PC-3 (cell line): ENCODE data around the gene TMEM178A. TPM values are rescaled to one million over a fixed set of nuclear protein-coding genes. Genes with fewer than 3 reads are reported as not detected.

ENCODE experiments used
- ATAC-seq: fragments of 200-7000 bp; cut with Tn5 transposase; 2 replicates; pipeline ENCODE4 v1.9.1; 2020; ENCODE audit warnings: mild to moderate bottlenecking, moderate library complexity
- BruUV-seq: library from RNA; stranded (reverse); fragments of 400-500 nt; replicated peaks from 2 replicates; lab custom pipeline; 2021; lab: Mats Ljungman, UMichigan
- CTCF ChIA-PET: fragments of 300-600 bp; sonication (Branson Sonifier 250); formaldehyde crosslinking; loops from one replicate; lab custom pipeline; 2022; ENCODE audit warnings: antibody characterized with exemption; lab: Charles Lee
- POLR2A ChIA-PET: fragments of 300-600 bp; sonication (Branson Sonifier 250); formaldehyde crosslinking; loops from one replicate; lab custom pipeline; 2022; ENCODE audit warnings: antibody characterized with exemption; ENCODE audit not compliant: unreplicated experiment; lab: Charles Lee
- DNase-seq: peaks from one replicate; pipeline ENCODE4 v3.0.0-alpha.2; 2015
- H2AFZ ChIP-seq: fragments of 300-600 bp; sonication (generic); 2 replicates; pipeline ENCODE4 v1.6.0; 2016; ENCODE audit warnings: antibody characterized with exemption, low read length
- H3F3A ChIP-seq: fragments of 300-600 bp; sonication (generic); one replicate; pipeline ENCODE4 v1.6.0; 2017; ENCODE audit warnings: antibody characterized with exemption, low read length, control low read depth, mild to moderate bottlenecking; ENCODE audit not compliant: unreplicated experiment
- H3K27ac ChIP-seq: fragments of 300-600 bp; sonication (generic); 2 replicates; pipeline ENCODE4 v1.5.1; 2016; ENCODE audit warnings: mild to moderate bottlenecking, low read length
- H3K27me3 ChIP-seq: fragments of 300-600 bp; sonication (generic); 2 replicates; pipeline ENCODE4 v1.6.1; 2016; ENCODE audit warnings: low read length, mixed read lengths
- H3K36me3 ChIP-seq: fragments of 300-600 bp; sonication (generic); 2 replicates; pipeline ENCODE4 v1.6.1; 2016; ENCODE audit warnings: low read depth, mixed run types, low read length, mixed read lengths
- H3K4me1 ChIP-seq: fragments of 300-600 bp; sonication (generic); 2 replicates; pipeline ENCODE4 v1.5.1; 2016; ENCODE audit warnings: low read length; ENCODE audit not compliant: insufficient read depth
- H3K4me2 ChIP-seq: fragments of 300-600 bp; sonication (generic); 2 replicates; pipeline ENCODE4 v1.6.0; 2016; ENCODE audit warnings: low read length
- H3K4me3 ChIP-seq: fragments of 300-600 bp; sonication (generic); 2 replicates; pipeline ENCODE4 v1.5.1; 2016; ENCODE audit warnings: mild to moderate bottlenecking, low read length, mixed read lengths
- H3K79me2 ChIP-seq: fragments of 300-600 bp; sonication (generic); 2 replicates; pipeline ENCODE4 v1.6.1; 2017; ENCODE audit warnings: low read length, mixed read lengths
- H3K9ac ChIP-seq: fragments of 300-600 bp; sonication (generic); 2 replicates; pipeline ENCODE4 v1.6.0; 2016; ENCODE audit warnings: mild to moderate bottlenecking, low read length
- H3K9me2 ChIP-seq: fragments of 300-600 bp; sonication (generic); replicated peaks from 2 replicates; pipeline ENCODE4 v1.6.1; 2016; ENCODE audit warnings: mixed run types, low read length, mixed read lengths
- H3K9me3 ChIP-seq: fragments of 300-600 bp; sonication (generic); 2 replicates; pipeline ENCODE4 v1.6.1; 2016; ENCODE audit warnings: low read length, mixed read lengths
- H4K20me1 ChIP-seq: fragments of 300-600 bp; sonication (generic); 2 replicates; pipeline ENCODE4 v1.6.1; 2016; ENCODE audit warnings: low read length, mixed read lengths
- EZH2 ChIP-seq: fragments of 300-600 bp; sonication (generic); IDR thresholded peaks from one replicate; pipeline ENCODE4 v1.6.1; 2017; ENCODE audit warnings: antibody characterized with exemption, mild to moderate bottlenecking, low read length; ENCODE audit not compliant: unreplicated experiment
- EZH2phosphoT487 ChIP-seq: fragments of 300-600 bp; sonication (generic); IDR thresholded peaks from 2 replicates; pipeline ENCODE4 v1.6.1; 2018; ENCODE audit warnings: mild to moderate bottlenecking, antibody characterized with exemption, low read length, borderline replicate concordance
- intact Hi-C: fragments of 100-400 bp; cut with micrococcal nuclease; formaldehyde crosslinking; loops from 2 replicates; pipeline ENCODE4 v1.9.0; 2023
- total RNA-seq: library from RNA; depleted of rRNA; stranded (reverse); fragments of >200 nt; gene quantifications from 2 replicates; pipeline ENCODE4 v1.2.3, GENCODE V29; 2014
- TF ChIP-seq, protein P1 (sequence below): fragments of 300-600 bp; sonication (generic); conservative IDR thresholded peaks from 2 replicates; pipeline ENCODE4 v1.5.1; 2017; ENCODE audit warnings: antibody characterized with exemption, low read depth, mild to moderate bottlenecking, low read length

Gene TMEM178A
- total RNA-seq, 1 experiment from 2014 or later, result 0.33 TPM

DNA sequence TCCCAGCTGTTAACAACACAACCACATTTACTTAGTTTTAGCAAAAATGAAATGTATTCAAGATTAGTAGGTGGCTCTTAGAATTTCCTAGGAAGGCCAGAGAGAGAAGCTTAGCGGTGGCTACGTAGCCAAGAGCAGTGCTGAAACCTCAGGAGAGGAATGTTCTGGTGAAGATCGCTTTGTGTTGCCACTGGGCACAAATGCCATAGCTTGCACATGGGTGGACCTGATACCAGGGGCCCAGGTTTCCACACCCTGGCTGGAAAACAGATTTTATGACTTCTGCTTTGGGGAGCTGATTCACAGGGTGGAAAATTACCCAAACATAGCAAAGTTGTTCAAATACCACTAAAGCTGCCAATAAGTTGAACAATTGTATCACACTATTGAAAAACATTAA, 69.9 kb downstream of the TMEM178A start:
- DNase-seq, result no peak
- ChIA-PET CTCF (no interaction called here), POLR2A (no interaction called here)
- no peaks in the 10 kb centered on the region for H3K79me2 ChIP-seq
- ATAC-seq, result no peak
- no peaks in the 10 kb centered on the region for H3F3A ChIP-seq
- H3K4me1 ChIP-seq, result 0 out of 2 replicates have a peak, but pooled peaks cover 3% of the 10 kb centered on the region
- no peaks in the 10 kb centered on the region for H3K27me3 ChIP-seq
- no peaks in the 10 kb centered on the region for H3K9me3 ChIP-seq
- H2AFZ ChIP-seq, result no peak overlapping the region
- TF ChIP-seq, protein P1, sequence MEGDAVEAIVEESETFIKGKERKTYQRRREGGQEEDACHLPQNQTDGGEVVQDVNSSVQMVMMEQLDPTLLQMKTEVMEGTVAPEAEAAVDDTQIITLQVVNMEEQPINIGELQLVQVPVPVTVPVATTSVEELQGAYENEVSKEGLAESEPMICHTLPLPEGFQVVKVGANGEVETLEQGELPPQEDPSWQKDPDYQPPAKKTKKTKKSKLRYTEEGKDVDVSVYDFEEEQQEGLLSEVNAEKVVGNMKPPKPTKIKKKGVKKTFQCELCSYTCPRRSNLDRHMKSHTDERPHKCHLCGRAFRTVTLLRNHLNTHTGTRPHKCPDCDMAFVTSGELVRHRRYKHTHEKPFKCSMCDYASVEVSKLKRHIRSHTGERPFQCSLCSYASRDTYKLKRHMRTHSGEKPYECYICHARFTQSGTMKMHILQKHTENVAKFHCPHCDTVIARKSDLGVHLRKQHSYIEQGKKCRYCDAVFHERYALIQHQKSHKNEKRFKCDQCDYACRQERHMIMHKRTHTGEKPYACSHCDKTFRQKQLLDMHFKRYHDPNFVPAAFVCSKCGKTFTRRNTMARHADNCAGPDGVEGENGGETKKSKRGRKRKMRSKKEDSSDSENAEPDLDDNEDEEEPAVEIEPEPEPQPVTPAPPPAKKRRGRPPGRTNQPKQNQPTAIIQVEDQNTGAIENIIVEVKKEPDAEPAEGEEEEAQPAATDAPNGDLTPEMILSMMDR, result no peak
- TF ChIP-seq EZH2phosphoT487, result no peak
- no peak for TF ChIP-seq EZH2
- no TSS peak for BruUV-seq
- no peak overlapping the region for H3K4me2 ChIP-seq
- no peak overlapping the region for H3K4me3 ChIP-seq
- H4K20me1 ChIP-seq, result no peaks in the 10 kb centered on the region
- no peak overlapping the region for H3K27ac ChIP-seq
- no peak overlapping the region for H3K9ac ChIP-seq
- no peaks in the 10 kb centered on the region for H3K9me2 ChIP-seq
- peaks cover 36% of the 10 kb centered on the region for H3K36me3 ChIP-seq
- intact Hi-C loops, result no loop called here

DNA sequence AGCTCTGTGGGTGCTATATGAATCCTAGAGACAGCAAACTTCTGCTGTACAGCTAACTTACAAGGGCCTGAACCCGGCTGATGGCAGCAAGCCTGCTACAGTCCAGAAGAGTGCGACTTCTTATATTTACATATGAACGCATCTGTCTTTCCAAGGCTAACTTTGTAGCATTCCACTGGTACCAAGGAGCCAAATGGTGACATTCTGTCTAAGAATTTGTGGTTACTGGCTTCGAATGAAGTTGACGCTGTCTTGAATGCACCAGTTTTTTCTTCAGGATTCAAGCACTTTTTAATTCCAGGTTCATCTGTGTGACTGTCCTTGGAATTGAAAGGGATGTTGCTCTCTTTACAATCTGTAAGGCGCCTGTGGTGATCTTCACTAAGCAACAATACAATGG, 70.9 kb downstream of the TMEM178A start:
- Histone ChIP-seq H3K36me3 (peaks cover 42% of the 10 kb centered on the region), H4K20me1 (no peaks in the 10 kb centered on the region), H3K27ac (no peak overlapping the region), H3K27me3 (no peaks in the 10 kb centered on the region), H3K9me3 (no peaks in the 10 kb centered on the region), H3K4me3 (no peak overlapping the region), H3K79me2 (no peaks in the 10 kb centered on the region), H3F3A (no peaks in the 10 kb centered on the region), H3K9ac (no peak overlapping the region), H3K4me2 (no peak overlapping the region), H3K4me1 (0 out of 2 replicates have a peak, but pooled peaks cover 3% of the 10 kb centered on the region), H2AFZ (no peak overlapping the region), H3K9me2 (no peaks in the 10 kb centered on the region)
- intact Hi-C loops, result no loop called here
- no peak for TF ChIP-seq EZH2
- TF ChIP-seq, protein P1, result no peak
- no peak for TF ChIP-seq EZH2phosphoT487
- ChIA-PET POLR2A (no interaction called here), CTCF (no interaction called here)
- DNase-seq (no peak), ATAC-seq (no peak)
- BruUV-seq, result no TSS peak

DNA sequence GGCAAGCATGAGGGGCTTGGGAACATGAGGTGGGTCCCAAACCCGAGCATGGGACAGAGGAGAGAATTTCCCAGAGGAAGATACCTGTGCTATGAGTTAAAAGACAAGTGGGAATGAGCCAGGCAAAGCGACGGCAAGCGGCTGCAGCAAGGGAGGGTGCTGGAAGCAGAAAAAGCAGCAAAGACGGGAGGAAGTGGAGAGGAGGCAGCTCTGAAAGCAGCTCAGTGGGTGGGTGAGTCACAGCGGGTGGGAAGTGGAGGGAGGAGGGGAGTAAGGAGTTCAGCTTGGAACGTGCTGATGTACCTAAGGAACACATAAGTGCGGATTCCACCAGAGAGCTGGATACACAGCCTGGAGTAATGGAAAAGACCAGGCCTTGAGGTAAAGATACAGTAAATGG, 71.9 kb downstream of the TMEM178A start:
- TF ChIP-seq, protein P1, result no peak
- TF ChIP-seq EZH2 (no peak), EZH2phosphoT487 (no peak)
- Histone ChIP-seq H3K27me3 (no peaks in the 10 kb centered on the region), H3K79me2 (no peaks in the 10 kb centered on the region), H3K4me2 (no peak overlapping the region), H3K4me1 (0 out of 2 replicates have a peak, but pooled peaks cover 3% of the 10 kb centered on the region), H3K9ac (no peak overlapping the region), H4K20me1 (no peaks in the 10 kb centered on the region), H3K9me3 (no peaks in the 10 kb centered on the region), H2AFZ (no peak overlapping the region), H3K36me3 (peaks cover 50% of the 10 kb centered on the region), H3K27ac (no peak overlapping the region), H3K4me3 (no peak overlapping the region), H3K9me2 (no peaks in the 10 kb centered on the region), H3F3A (no peaks in the 10 kb centered on the region)
- CTCF ChIA-PET, result interaction anchor here (0.6 kb wide), 1 partner anchor 13 kb away, joined by 3 read pairs; no protein-coding TSS in a partner anchor
- intact Hi-C loops, result no loop called here
- no TSS peak for BruUV-seq
- ATAC-seq (peak; percentile 96), DNase-seq (peak; percentile 39)
- POLR2A ChIA-PET, result no interaction called here
